ENCODE measurements around the gene MCTP2. TPM values are rescaled to one million over a fixed set of nuclear protein-coding genes. Genes with fewer than 3 reads are reported as not detected.

The MCTP2 gene
- total RNA-seq, 1 donor from 2014 or later = 50.7 TPM

GRCh38 chr15:94352636-94353487 lies 121.5 kb downstream of the MCTP2 start:
- DNase-seq (ENCODE audit: low spot score) = no peak

GRCh38 chr15:94353488-94353820 lies 122.1 kb downstream of the MCTP2 start:
- no peak for DNase-seq (ENCODE audit: low spot score)

DNA sequence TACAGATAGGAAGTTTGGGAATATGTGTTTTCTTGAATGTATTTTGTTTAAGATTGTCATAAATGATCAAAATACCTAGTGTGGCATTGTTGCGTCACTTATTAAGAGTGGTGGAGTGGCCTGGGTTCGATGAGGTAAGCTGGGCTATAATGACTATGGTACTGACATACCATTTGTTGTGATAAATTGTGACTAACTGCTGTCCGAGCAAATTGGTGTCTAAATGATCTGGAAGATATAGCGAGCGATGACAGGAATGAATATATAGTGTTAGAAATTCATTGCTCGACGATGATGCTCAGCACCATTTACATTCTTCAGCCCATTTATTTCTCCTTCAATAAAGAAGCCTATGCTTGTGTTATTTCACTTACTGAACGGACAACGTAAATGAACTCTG lies 123.3 kb downstream of the MCTP2 start:
- no peak for DNase-seq (ENCODE audit: low spot score)

- no peak for DNase-seq (ENCODE audit: low spot score)
Observed at GRCh38 chr15:94359716-94360115, 128.4 kb downstream of the MCTP2 start.

DNA sequence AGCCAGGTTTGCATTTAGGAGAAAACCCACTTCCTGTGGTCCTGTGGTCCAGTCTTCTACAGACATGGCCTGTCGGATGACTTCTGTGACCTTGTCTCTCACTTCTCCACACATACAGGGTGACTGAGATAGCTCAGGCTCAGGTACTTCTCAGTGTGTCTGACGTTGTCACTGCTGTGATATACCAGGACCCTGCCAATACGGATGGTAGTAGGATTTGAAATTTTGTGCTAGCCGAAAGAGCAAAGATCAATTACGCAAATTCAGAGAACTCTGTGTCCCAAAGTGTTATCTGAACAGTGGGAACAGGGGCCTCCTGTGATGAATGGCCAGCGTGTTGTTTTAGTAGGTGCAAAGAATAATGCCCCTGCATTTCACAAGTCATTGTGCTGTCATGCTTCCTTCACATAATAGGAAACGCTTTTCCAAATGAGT lies 128.9 kb downstream of the MCTP2 start:
- DNase-seq (ENCODE audit: low spot score) = no peak

GRCh38 chr15:94362385-94363092 lies 131.2 kb downstream of the MCTP2 start:
- DNase-seq (ENCODE audit: low spot score) = no peak

DNA sequence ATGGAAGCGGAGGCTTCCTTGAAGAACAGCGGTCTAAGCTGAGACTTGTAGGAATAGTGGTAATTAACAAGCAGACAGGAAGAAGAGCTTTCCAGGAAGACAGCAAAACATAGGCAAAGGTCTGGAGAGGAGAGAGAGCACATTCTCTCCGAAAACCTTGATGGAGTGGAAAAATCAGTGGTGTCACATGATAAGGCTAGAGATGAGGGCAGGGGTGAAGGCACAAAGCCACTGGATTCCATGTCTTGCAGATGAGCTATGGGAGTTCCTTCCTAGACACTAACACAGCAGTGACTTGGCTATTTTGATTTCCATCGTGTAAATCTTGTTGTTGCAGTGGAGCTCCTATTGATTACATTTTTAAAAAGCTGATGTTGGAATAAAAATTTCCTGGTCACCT lies 132.0 kb downstream of the MCTP2 start:
- no peak for DNase-seq (ENCODE audit: low spot score)

DNA sequence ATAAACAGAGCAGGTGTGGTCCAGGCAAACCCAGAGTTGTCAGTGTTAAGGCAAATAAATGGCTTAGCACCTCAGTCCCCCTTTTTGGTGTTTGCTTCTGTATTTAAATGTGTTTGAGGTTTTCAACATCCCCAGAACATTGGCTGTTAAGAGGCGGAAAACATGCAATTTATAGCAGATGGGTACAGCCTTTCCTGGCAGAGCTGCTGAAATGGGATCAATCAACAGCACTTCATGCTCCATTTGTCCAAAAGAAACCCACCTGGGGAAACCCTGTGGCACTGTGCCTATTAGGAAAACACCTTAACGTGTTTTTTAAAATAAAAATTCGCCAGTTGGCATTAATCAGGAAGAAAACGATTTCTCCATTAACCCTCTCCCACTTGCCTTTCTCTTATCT lies 135.4 kb downstream of the MCTP2 start:
- DNase-seq (ENCODE audit: low spot score) = no peak

DNA sequence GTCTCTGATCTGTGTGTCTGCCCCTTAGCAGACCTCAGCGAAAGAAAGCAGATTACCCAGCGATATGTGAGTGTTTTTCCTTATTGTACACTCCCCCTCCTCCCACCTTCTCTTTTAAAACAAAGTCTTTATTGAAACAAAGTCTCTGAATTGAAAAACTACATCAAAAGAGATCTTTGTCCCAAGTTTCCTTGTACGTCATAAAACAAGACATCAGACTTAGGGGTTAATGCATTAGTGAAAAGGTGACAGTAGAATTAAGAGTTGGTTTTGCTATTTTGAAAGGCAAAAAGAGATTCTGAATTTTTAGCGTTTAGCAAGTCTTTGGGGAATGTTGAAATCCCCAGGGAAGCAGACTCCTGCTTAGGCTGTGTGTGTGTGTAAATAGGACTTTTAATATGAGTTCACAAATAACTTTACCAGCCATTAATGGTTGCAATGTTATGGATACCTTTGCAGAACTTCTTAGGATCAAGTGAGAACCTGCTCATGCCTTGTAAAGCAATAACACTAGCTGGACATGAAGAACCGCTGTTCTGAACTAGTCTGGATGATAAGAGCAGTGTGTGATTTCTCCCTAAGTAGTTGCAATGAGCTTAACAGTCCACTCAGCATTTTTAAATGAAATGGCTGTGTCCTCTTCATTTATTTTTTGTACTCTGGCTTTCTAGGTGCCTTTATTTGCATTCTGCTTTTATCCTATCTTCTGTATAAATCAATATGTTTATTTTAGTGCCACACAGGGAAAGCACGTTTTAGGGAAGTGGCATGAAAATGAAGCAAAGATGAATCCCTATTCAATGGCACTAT lies 136.6 kb downstream of the MCTP2 start:
- no peak for DNase-seq (ENCODE audit: low spot score)

GRCh38 chr15:94370206-94370935 lies 139.0 kb downstream of the MCTP2 start:
- DNase-seq (ENCODE audit: low spot score) = no peak

GRCh38 chr15:94370936-94371285 lies 139.6 kb downstream of the MCTP2 start:
- DNase-seq (ENCODE audit: low spot score) = no peak

DNA sequence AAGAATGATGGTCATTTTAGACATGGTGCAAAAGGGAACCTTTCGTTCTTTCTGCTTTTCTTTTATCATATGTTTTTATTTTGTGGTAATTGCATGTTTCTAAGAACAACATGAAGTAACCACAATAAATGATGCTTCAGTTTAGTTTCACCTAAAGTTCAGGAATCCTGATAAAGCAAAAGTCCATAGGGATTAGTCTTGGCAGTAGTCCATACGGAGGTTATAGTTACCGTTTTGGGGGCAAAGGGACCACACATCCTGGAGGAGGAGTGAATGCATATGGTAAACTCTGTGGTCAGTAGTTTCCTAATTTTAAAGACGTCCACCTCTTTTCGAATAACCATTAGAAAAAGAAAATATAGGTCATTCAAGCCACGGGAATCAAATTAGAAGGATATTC lies 141.5 kb downstream of the MCTP2 start:
- no peak for DNase-seq (ENCODE audit: low spot score)

DNA sequence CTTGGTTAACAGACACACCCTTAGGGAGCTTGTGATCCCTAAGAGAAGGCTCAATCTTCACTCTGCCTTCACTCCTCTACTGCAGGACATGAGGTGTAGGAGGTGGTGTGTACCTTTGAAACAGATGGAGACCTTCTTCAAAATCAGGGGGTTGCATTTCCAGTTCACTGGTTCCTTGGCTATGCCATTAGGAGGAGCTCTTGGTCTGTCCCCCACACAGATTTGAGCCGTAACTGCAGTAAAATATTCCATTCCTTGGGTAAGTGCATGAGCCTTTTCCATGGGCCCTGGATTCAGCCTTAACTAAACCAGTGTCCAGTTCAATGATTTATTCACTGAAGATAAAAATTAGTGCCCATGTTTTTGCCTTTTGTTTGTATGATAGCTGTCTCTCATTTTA lies 144.6 kb downstream of the MCTP2 start:
- no peak for DNase-seq (ENCODE audit: low spot score)

DNA sequence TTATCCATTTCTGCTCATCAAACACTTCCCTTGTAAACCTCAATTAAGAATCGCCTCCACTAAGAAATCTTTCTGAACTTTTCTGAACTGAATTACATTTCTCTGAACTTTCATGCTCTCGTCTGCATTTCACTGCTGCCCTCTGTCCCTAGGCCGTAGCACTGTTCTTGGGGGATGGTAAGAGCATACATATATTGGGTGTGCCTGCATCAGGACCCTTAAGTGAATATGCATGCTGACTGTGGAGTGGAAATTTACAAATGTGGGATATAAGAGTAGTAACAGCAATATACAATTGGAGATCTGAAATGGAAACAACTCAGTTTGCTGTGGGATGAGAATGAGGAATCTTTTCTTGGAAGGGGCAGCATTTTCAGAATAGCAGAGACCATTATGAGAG lies 148.6 kb downstream of the MCTP2 start:
- no peak for DNase-seq (ENCODE audit: low spot score)

DNA sequence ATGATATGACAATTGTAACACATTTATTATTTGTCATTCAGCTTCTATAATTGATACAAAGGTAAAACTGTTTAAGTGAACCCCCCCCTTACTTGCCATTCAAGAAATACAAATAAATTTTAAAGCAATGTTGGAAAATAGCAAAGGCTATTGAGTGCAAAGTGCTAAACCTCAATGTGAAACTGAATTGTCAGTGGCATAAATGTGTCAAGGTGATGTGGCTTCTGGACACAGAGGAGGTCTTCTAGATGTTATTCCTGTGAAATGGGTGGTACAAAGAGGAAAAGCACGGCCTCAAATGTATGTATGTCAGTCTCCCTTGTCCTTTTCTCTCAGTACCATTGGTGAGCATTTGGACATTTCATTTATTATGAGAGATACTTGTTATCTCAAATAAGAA lies 149.4 kb downstream of the MCTP2 start:
- no peak for DNase-seq (ENCODE audit: low spot score)

GRCh38 chr15:94381384-94381783 lies 150.0 kb downstream of the MCTP2 start:
- DNase-seq (ENCODE audit: low spot score) = no peak

DNA sequence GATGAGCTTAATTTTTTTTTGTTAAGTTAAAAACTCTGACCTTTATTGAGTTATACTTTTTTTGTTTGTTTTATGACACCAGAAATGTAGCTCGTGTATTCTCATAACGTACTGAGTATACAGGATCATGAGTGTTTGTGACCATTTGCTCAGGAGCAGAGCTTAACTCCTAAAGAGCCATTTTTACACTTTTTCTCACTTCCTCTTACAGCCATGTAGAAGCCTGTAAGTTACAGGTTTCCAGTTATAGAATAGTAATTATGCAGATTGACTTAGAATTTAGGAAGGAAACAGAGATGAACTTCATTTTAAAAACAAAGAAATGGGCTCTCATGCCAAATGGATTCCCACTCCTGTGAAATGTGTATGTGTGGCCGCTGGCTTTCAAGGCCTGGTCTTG lies 151.7 kb downstream of the MCTP2 start:
- no peak for DNase-seq (ENCODE audit: low spot score)

- no peak for DNase-seq (ENCODE audit: low spot score)
Observed at GRCh38 chr15:94383706-94384105, 152.3 kb downstream of the MCTP2 start.

DNA sequence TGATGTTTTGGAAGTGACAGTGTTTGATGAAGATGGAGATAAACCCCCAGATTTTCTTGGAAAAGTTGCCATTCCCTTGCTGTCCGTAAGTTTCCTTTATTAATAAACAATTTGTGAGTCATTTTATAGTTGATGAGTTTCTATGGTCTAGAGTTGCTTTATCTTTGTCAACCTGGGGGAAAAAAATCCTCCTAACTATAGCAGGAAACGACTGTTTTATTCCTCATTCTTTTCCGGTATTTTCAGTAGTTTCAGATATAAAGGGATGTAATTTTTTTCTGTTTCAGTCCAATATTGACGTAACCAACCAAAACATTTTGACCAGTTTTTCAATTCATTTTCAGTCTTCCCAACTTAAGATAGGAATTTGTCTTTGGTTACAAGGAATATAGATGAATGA lies 154.1 kb downstream of the MCTP2 start:
- no peak for DNase-seq (ENCODE audit: low spot score)

DNA sequence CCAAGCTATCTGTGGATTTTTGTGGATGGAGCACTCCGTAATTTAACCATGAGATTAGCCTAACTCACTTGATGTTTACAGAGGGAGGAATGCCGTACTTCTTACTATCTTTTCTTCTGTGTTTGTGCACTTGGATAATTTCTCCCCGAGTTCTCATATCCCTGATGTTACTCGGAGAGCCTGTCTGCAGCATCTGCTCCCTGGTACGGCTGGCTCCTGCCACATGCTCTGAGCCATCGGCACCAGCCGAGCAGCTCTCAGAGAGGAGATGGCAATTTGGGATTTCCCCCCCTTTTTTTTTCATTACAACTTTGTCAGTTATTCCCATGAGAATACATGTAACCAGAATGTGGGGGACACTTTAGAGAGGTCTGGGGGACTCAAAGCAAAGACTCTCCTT lies 155.0 kb downstream of the MCTP2 start:
- no peak for DNase-seq (ENCODE audit: low spot score)

DNA sequence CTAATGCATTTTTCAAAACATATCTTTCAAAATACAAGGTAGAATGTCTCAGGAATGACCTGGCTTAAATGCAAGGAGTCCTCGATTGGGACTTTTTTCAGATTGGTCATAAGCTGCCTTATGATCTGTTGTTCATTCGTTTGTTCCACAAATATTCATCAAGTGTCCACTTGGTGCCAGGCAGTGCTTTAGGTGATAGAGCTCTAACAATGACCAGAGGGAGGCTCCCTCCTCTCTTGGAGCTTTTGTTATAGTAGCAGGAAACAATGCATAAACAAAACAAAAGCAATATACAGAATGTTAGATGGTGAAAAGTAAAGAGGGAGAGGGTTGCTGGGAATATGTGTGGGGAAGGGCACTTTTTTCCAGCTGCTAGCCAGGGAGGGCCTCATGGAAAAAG lies 156.1 kb downstream of the MCTP2 start:
- no peak for DNase-seq (ENCODE audit: low spot score)

DNA sequence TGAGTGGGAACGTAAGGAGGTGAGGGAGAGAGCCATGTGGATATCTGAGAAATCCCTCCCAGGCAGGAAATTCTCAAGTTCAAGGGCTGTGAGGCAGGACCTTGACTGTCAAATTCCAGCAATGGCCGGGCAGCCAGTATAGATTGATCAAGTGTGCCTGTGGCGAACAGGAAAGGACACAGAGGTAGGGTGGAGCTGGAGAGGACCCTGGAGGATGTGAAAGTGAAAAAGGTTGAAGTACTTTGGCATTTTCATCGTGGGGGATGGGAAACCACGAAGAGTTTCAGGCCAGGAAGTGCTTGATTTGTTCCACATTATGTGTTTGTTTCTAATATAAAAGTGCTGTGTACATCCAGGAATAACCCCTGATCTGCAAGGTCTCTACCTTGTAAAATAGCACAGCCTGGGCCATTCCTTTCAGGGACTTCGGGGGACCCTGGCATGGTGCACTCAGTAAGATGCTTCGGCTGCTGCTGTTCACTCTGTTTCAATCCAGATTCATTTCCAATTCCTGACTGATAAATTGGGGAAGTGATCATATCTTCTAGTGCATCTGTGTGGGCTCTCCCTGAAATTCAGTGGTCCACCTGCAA lies 156.6 kb downstream of the MCTP2 start:
- no peak for DNase-seq (ENCODE audit: low spot score)

Measured in ureter (tissue), 1 donor.